GM23338 (cell line): ENCODE results near the gene CBY3. TPM values are rescaled to one million over a fixed set of nuclear protein-coding genes. Genes with fewer than 3 reads are reported as not detected.

Source experiments
- ATAC-seq: fragments of 200-7000 bp; cut with Tn5 transposase; 3 replicates; pipeline ENCODE4 v1.9.1; 2020
- DNase-seq: peaks from one replicate; pipeline ENCODE4 v3.0.0-alpha.2; 2015; ENCODE audit warnings: low spot score
- H2AFZ ChIP-seq: fragments of 200-600 bp; sonication (generic); 2 replicates; pipeline ENCODE4 v1.8.0; 2016; ENCODE audit warnings: antibody characterized with exemption, mild to moderate bottlenecking, moderate library complexity
- H3F3A ChIP-seq: fragments of 200-600 bp; sonication (generic); replicated peaks from 2 replicates; pipeline ENCODE4 v1.8.0; 2017; ENCODE audit warnings: antibody characterized with exemption, mixed run types, low read depth
- H3K27ac ChIP-seq: fragments of 200-600 bp; sonication (generic); 2 replicates; pipeline ENCODE4 v1.6.1; 2016; ENCODE audit warnings: low read depth
- H3K27me3 ChIP-seq: fragments of 200-600 bp; sonication (generic); 2 replicates; pipeline ENCODE4 v1.8.0; 2016; ENCODE audit warnings: mild to moderate bottlenecking, mixed run types, moderate library complexity; ENCODE audit not compliant: insufficient read depth
- H3K36me3 ChIP-seq: fragments of 200-600 bp; sonication (generic); 2 replicates; pipeline ENCODE4 v1.8.0; 2016; ENCODE audit warnings: mild to moderate bottlenecking; ENCODE audit not compliant: insufficient read depth
- H3K4me1 ChIP-seq: fragments of 200-600 bp; sonication (generic); 2 replicates; pipeline ENCODE4 v1.8.0; 2016; ENCODE audit warnings: mild to moderate bottlenecking, moderate library complexity; ENCODE audit not compliant: insufficient read depth
- H3K4me2 ChIP-seq: fragments of 200-600 bp; sonication (generic); 2 replicates; pipeline ENCODE4 v1.7.1; 2017; ENCODE audit warnings: mixed run types
- H3K4me3 ChIP-seq: fragments of 200-600 bp; sonication (generic); 2 replicates; pipeline ENCODE4 v1.6.1; 2016; ENCODE audit warnings: mixed run types
- H3K79me2 ChIP-seq: fragments of 200-600 bp; sonication (generic); replicated peaks from 2 replicates; pipeline ENCODE4 v1.8.0; 2017; ENCODE audit warnings: mild to moderate bottlenecking; ENCODE audit not compliant: insufficient read depth
- H3K9me2 ChIP-seq: fragments of 200-600 bp; sonication (generic); 2 replicates; pipeline ENCODE4 v1.8.0; 2017; ENCODE audit not compliant: insufficient read depth
- H4K20me1 ChIP-seq: fragments of 200-600 bp; sonication (generic); replicated peaks from 2 replicates; pipeline ENCODE4 v1.8.0; 2017; ENCODE audit warnings: mild to moderate bottlenecking; ENCODE audit not compliant: insufficient read depth
- H3K27ac Mint-ChIP-seq: 2 replicates; pipeline ENCODE4 v1.8.0; 2020; ENCODE audit warnings: inconsistent platforms, mild to moderate bottlenecking, moderate library complexity, mixed read lengths
- H3K27me3 Mint-ChIP-seq: 3 replicates; pipeline ENCODE4 v1.8.0; 2022; ENCODE audit warnings: low read depth, mild to moderate bottlenecking, moderate library complexity, mixed read lengths, inconsistent platforms; ENCODE audit not compliant: insufficient read depth, poor library complexity
- H3K36me3 Mint-ChIP-seq: 3 replicates; pipeline ENCODE4 v1.8.0; 2021; ENCODE audit warnings: low read depth, mild to moderate bottlenecking, inconsistent platforms, moderate library complexity, mixed read lengths
- H3K4me1 Mint-ChIP-seq: 3 replicates; pipeline ENCODE4 v1.8.0; 2020; ENCODE audit warnings: mild to moderate bottlenecking, inconsistent platforms, mixed read lengths
- H3K4me3 Mint-ChIP-seq: 3 replicates; pipeline ENCODE4 v1.8.0; 2021; ENCODE audit warnings: moderate library complexity, mild to moderate bottlenecking, inconsistent platforms, mixed read lengths
- H3K9me3 Mint-ChIP-seq: 3 replicates; pipeline ENCODE4 v1.8.0; 2020; ENCODE audit warnings: moderate library complexity, mild to moderate bottlenecking, inconsistent platforms, mixed read lengths
- CREB1 ChIP-seq: fragments of 250-450 bp; sonication (Bioruptor Pico); IDR thresholded peaks from 2 replicates; pipeline ENCODE4 v1.5.0; 2020; ENCODE audit warnings: low read depth, mild to moderate bottlenecking, moderate library complexity
- EZH2 ChIP-seq: fragments of 200-600 bp; sonication (generic); IDR thresholded peaks from one replicate; pipeline ENCODE4 v1.8.0; 2017; ENCODE audit warnings: antibody characterized with exemption, mild to moderate bottlenecking, low read depth; ENCODE audit not compliant: unreplicated experiment
- EZH2phosphoT487 ChIP-seq: fragments of 200-600 bp; sonication (generic); IDR thresholded peaks from one replicate; pipeline ENCODE4 v1.8.1; 2018; ENCODE audit warnings: antibody characterized with exemption; ENCODE audit not compliant: unreplicated experiment
- JUNB ChIP-seq: IDR thresholded peaks from one replicate; pipeline ENCODE4 v1.6.1; 2016; ENCODE audit warnings: antibody characterized with exemption; ENCODE audit not compliant: unreplicated experiment
- NANOG ChIP-seq: IDR thresholded peaks from 2 replicates; pipeline ENCODE4 v1.6.1; 2016; ENCODE audit warnings: antibody characterized with exemption, borderline replicate concordance
- POLR2AphosphoS5 ChIP-seq: IDR thresholded peaks from 2 replicates; pipeline ENCODE4 v1.6.1; 2016; ENCODE audit warnings: antibody characterized with exemption, low read depth
- STAT1 ChIP-seq: IDR thresholded peaks from one replicate; pipeline ENCODE4 v1.6.1; 2016; ENCODE audit warnings: antibody characterized with exemption; ENCODE audit not compliant: unreplicated experiment
- ZNF114 ChIP-seq: fragments of 250-450 bp; sonication (Bioruptor Pico); IDR thresholded peaks from 2 replicates; pipeline ENCODE4 v1.5.0; 2020; ENCODE audit warnings: mild to moderate bottlenecking, moderate library complexity
- polyA plus RNA-seq: library from polyadenylated mRNA; unstranded; fragments of >200 nt; fragmentation: Nextera tagmentation; extraction: Ambion mirVana; gene quantifications from 2 replicates; pipeline ENCODE4 v1.2.1, GENCODE V29; 2016
- total RNA-seq: library from RNA; depleted of rRNA; stranded (reverse); fragments of >200 nt; shearing (Covaris generic); gene quantifications from 2 replicates; pipeline ENCODE4 v1.2.3, GENCODE V29; 2014
- TF ChIP-seq, protein P1 (sequence below): fragments of 250-450 bp; sonication (Bioruptor Pico); IDR thresholded peaks from 2 replicates; pipeline ENCODE4 v1.5.0; 2020; ENCODE audit warnings: mild to moderate bottlenecking, moderate library complexity
- TF ChIP-seq, protein P2 (sequence below): IDR thresholded peaks from 2 replicates; pipeline ENCODE4 v1.6.1; 2016; ENCODE audit warnings: antibody characterized with exemption
- TF ChIP-seq, protein P3 (sequence below), 2 experiments: fragments of 200-600 bp in 1 of 2; sonication (generic) in 1 of 2; conservative IDR thresholded peaks; 2 replicates each; pipeline versions ENCODE4 v1.5.1 to v1.6.1; 2016 to 2017; ENCODE audit warnings: antibody characterized with exemption in 2 of 2, low read depth in 2 of 2, mild to moderate bottlenecking in 2 of 2, moderate library complexity in 1 of 2

Gene CBY3
- total and polyA plus RNA-seq, 2 experiments from 2014 or later: 0.37 to 0.52 TPM

DNA sequence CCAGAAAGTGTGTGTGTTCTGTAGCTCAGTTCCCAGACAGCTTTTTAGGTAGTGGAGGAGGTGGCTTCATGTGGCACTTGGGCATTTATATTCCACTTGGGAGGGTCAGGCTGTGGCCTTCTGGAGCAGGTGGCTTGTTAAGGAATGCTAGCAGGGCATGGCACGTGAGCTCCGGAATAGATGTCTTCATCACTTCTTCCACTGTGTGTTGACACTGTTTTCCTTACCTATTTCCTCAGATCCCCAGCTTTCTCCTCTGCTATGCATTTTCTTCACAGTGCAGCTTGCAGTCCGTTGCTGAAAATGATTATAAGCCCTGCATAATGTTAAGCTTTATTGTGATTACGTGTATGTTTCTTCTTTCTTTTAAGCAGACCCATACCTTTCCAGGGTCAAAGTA is 48.5 kb upstream of the CBY3 start (continued):
- TF ChIP-seq, protein P1, sequence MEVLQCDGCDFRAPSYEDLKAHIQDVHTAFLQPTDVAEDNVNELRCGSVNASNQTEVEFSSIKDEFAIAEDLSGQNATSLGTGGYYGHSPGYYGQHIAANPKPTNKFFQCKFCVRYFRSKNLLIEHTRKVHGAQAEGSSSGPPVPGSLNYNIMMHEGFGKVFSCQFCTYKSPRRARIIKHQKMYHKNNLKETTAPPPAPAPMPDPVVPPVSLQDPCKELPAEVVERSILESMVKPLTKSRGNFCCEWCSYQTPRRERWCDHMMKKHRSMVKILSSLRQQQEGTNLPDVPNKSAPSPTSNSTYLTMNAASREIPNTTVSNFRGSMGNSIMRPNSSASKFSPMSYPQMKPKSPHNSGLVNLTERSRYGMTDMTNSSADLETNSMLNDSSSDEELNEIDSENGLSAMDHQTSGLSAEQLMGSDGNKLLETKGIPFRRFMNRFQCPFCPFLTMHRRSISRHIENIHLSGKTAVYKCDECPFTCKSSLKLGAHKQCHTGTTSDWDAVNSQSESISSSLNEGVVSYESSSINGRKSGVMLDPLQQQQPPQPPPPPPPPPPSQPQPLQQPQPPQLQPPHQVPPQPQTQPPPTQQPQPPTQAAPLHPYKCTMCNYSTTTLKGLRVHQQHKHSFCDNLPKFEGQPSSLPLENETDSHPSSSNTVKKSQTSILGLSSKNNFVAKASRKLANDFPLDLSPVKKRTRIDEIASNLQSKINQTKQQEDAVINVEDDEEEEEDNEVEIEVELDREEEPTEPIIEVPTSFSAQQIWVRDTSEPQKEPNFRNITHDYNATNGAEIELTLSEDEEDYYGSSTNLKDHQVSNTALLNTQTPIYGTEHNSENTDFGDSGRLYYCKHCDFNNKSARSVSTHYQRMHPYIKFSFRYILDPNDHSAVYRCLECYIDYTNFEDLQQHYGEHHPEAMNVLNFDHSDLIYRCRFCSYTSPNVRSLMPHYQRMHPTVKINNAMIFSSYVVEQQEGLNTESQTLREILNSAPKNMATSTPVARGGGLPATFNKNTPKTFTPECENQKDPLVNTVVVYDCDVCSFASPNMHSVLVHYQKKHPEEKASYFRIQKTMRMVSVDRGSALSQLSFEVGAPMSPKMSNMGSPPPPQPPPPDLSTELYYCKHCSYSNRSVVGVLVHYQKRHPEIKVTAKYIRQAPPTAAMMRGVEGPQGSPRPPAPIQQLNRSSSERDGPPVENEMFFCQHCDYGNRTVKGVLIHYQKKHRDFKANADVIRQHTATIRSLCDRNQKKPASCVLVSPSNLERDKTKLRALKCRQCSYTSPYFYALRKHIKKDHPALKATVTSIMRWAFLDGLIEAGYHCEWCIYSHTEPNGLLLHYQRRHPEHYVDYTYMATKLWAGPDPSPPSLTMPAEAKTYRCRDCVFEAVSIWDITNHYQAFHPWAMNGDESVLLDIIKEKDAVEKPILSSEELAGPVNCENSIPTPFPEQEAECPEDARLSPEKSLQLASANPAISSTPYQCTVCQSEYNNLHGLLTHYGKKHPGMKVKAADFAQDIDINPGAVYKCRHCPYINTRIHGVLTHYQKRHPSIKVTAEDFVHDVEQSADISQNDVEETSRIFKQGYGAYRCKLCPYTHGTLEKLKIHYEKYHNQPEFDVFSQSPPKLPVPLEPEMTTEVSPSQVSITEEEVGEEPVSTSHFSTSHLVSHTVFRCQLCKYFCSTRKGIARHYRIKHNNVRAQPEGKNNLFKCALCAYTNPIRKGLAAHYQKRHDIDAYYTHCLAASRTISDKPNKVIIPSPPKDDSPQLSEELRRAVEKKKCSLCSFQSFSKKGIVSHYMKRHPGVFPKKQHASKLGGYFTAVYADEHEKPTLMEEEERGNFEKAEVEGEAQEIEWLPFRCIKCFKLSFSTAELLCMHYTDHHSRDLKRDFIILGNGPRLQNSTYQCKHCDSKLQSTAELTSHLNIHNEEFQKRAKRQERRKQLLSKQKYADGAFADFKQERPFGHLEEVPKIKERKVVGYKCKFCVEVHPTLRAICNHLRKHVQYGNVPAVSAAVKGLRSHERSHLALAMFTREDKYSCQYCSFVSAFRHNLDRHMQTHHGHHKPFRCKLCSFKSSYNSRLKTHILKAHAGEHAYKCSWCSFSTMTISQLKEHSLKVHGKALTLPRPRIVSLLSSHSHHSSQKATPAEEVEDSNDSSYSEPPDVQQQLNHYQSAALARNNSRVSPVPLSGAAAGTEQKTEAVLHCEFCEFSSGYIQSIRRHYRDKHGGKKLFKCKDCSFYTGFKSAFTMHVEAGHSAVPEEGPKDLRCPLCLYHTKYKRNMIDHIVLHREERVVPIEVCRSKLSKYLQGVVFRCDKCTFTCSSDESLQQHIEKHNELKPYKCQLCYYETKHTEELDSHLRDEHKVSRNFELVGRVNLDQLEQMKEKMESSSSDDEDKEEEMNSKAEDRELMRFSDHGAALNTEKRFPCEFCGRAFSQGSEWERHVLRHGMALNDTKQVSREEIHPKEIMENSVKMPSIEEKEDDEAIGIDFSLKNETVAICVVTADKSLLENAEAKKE: no peak

DNA sequence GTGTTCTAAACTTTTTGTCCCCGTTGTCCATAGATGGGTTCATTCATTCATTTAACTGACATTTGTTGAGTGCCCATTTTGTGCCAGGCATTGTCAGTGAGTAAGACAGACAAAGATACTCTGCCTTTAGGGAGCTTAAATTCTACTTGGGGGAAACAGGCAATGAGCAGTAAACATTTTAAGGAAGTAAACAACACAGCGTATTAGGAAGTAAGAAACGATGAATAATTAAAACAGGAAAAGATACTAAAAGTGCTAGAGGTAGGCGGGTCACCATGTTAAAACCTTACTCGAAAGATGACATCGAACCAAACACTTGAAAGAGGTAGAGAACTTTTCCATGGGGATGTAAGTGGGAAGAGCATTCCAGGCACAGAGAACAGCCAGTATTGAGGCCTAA is 46.3 kb upstream of the CBY3 start:
- peaks cover 83% of the 10 kb centered on the region for H3K36me3 Mint-ChIP-seq
- no peak for DNase-seq
- H3K4me1 ChIP-seq: no peaks in the 10 kb centered on the region
- no peaks in the 10 kb centered on the region for H3K9me2 ChIP-seq
- no peak overlapping the region for H3K27ac ChIP-seq
- H3K79me2 ChIP-seq: 0 out of 2 replicates have a peak, but pooled peaks cover 8% of the 10 kb centered on the region
- H3K4me3 Mint-ChIP-seq: no peak overlapping the region
- H3K36me3 ChIP-seq: peaks cover 73% of the 10 kb centered on the region
- H2AFZ ChIP-seq: no peak overlapping the region
- H3K4me3 ChIP-seq: no peak overlapping the region
- peaks cover 61% of the 10 kb centered on the region for H3F3A ChIP-seq
- no peaks in the 10 kb centered on the region for H3K27me3 ChIP-seq
- H3K4me2 ChIP-seq: no peak overlapping the region
- H3K9me3 Mint-ChIP-seq: no peaks in the 10 kb centered on the region
- ATAC-seq: no peak
- peaks cover 9% of the 10 kb centered on the region for H3K4me1 Mint-ChIP-seq
- H4K20me1 ChIP-seq: peaks cover 31% of the 10 kb centered on the region
- H3K27me3 Mint-ChIP-seq: peaks cover 4% of the 10 kb centered on the region
- no peak overlapping the region for H3K27ac Mint-ChIP-seq
- TF ChIP-seq EZH2phosphoT487 (no peak), STAT1 (no peak), EZH2 (no peak), POLR2AphosphoS5 (no peak), CREB1 (no peak), NANOG (no peak), ZNF114 (no peak), JUNB (no peak)
- TF ChIP-seq, protein P2, sequence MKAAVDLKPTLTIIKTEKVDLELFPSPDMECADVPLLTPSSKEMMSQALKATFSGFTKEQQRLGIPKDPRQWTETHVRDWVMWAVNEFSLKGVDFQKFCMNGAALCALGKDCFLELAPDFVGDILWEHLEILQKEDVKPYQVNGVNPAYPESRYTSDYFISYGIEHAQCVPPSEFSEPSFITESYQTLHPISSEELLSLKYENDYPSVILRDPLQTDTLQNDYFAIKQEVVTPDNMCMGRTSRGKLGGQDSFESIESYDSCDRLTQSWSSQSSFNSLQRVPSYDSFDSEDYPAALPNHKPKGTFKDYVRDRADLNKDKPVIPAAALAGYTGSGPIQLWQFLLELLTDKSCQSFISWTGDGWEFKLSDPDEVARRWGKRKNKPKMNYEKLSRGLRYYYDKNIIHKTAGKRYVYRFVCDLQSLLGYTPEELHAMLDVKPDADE: no peak
- TF ChIP-seq, protein P3, sequence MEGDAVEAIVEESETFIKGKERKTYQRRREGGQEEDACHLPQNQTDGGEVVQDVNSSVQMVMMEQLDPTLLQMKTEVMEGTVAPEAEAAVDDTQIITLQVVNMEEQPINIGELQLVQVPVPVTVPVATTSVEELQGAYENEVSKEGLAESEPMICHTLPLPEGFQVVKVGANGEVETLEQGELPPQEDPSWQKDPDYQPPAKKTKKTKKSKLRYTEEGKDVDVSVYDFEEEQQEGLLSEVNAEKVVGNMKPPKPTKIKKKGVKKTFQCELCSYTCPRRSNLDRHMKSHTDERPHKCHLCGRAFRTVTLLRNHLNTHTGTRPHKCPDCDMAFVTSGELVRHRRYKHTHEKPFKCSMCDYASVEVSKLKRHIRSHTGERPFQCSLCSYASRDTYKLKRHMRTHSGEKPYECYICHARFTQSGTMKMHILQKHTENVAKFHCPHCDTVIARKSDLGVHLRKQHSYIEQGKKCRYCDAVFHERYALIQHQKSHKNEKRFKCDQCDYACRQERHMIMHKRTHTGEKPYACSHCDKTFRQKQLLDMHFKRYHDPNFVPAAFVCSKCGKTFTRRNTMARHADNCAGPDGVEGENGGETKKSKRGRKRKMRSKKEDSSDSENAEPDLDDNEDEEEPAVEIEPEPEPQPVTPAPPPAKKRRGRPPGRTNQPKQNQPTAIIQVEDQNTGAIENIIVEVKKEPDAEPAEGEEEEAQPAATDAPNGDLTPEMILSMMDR (conservative IDR thresholded peaks at IDR 0.05; ENCODE audit: low read depth in 2 of 2): no peak
